Measurements from ENCODE around the gene CENPX.
"Not testable (repeated sequence)": the region's sequence is repeated elsewhere in the genome, so short reads cannot be mapped to it uniquely, and the experiment has no call there.

The CENPX gene

GRCh38 chr17:82039695-82040299, 17.1 kb upstream of the CENPX start:
- DNase-seq (ENCODE audit: low read depth): no peak

- not testable (repeated sequence) for DNase-seq (ENCODE audit: low read depth)
Measured at GRCh38 chr17:82038796-82039409, 16.2 kb upstream of the CENPX start.

GRCh38 chr17:82037889-82038195, 15.2 kb upstream of the CENPX start:
- no peak for DNase-seq (ENCODE audit: low read depth)

- DNase-seq (ENCODE audit: low read depth): peak; percentile 74
Measured at GRCh38 chr17:82037092-82037888, 14.6 kb upstream of the CENPX start, which contains the start of gene DCXR. Gene DCXR (minus strand): TSS chr17:82037697. CDS start chr17:82037682, 15 bp downstream.

GRCh38 chr17:82036634-82037091, 14.0 kb upstream of the CENPX start:
- no peak for DNase-seq (ENCODE audit: low read depth)

GRCh38 chr17:82035956-82036633, 13.4 kb upstream of the CENPX start:
- no peak for DNase-seq (ENCODE audit: low read depth)

- no peak for DNase-seq (ENCODE audit: low read depth)
Measured at GRCh38 chr17:82035488-82035887, 12.8 kb upstream of the CENPX start.

GRCh38 chr17:82034371-82035011, 11.8 kb upstream of the CENPX start:
- DNase-seq (ENCODE audit: low read depth): no peak

- no peak for DNase-seq (ENCODE audit: low read depth)
Measured at GRCh38 chr17:82033359-82034085, 10.8 kb upstream of the CENPX start.

- no peak for DNase-seq (ENCODE audit: low read depth)
Measured at GRCh38 chr17:82031885-82032627, 9.4 kb upstream of the CENPX start.

- no peak for DNase-seq (ENCODE audit: low read depth)
Measured at GRCh38 chr17:82031303-82031884, 8.7 kb upstream of the CENPX start, which contains the start of gene RAC3. Gene RAC3 (plus strand): TSS chr17:82031678. CDS start chr17:82031762, 84 bp downstream.

- DNase-seq (ENCODE audit: low read depth): no peak
Measured at GRCh38 chr17:82030470-82031302, 8.0 kb upstream of the CENPX start.

GRCh38 chr17:82029990-82030469, 7.4 kb upstream of the CENPX start:
- no peak for DNase-seq (ENCODE audit: low read depth)

GRCh38 chr17:82029391-82029790, 6.7 kb upstream of the CENPX start:
- no peak for DNase-seq (ENCODE audit: low read depth)

- DNase-seq (ENCODE audit: low read depth): no peak
Measured at GRCh38 chr17:82028966-82029365, 6.3 kb upstream of the CENPX start.

GRCh38 chr17:82028246-82028645, 5.6 kb upstream of the CENPX start:
- DNase-seq (ENCODE audit: low read depth): no peak

GRCh38 chr17:82025401-82026107, 2.9 kb upstream of the CENPX start:
- no peak for DNase-seq (ENCODE audit: low read depth)

GRCh38 chr17:82024859-82025258, 2.2 kb upstream of the CENPX start:
- DNase-seq (ENCODE audit: low read depth): no peak

Data from HS-5 (cell line).